Loucy (cell line): ENCODE data around the gene PSORS1C1.

Experiments used
- EZH2phosphoT487 ChIP-seq: fragments of 200-600 bp; IDR thresholded peaks from 2 replicates; pipeline ENCODE4 v1.6.1; 2018; ENCODE audit warnings: antibody characterized with exemption, mild to moderate bottlenecking, moderate library complexity, borderline replicate concordance
- TF ChIP-seq, protein P1 (sequence below): fragments of 200-600 bp; sonication (generic); conservative IDR thresholded peaks from 2 replicates; pipeline ENCODE4 v1.5.1; 2014; ENCODE audit warnings: mild to moderate bottlenecking, antibody characterized with exemption, low read length

DNA sequence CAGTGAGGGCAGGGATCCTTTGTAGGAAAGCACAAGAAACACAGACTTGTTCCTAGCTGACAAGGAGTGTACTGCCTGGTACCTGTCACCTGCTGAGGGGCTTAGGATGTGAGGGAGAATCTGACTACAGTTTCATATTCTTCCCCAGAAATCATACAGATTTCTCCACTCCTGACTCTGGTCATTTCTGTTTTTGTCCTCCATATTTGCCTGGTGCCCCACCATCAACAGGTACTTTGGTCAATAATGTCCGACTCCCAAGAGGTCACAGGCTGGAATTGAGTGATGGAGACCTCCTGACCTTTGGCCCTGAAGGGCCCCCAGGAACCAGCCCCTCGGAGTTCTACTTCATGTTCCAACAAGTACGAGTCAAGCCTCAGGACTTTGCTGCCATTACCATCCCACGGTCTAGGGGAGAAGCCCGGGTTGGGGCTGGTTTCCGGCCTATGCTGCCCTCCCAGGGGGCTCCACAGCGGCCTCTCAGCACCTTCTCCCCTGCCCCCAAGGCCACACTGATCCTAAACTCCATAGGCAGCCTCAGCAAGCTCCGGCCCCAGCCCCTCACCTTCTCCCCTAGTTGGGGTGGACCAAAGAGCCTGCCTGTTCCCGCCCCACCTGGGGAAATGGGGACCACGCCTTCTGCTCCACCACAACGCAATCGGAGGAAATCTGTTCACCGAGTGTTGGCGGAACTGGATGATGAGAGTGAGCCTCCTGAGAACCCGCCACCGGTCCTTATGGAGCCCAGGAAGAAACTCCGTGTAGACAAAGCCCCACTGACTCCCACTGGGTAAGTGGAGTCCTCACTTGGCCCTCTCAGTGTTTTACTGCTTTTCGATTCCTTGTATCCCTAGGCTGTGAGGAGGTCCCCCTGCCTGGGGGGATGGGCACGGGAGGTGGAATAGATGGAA is 46.9 kb downstream of the PSORS1C1 start:
- TF ChIP-seq, protein P1, sequence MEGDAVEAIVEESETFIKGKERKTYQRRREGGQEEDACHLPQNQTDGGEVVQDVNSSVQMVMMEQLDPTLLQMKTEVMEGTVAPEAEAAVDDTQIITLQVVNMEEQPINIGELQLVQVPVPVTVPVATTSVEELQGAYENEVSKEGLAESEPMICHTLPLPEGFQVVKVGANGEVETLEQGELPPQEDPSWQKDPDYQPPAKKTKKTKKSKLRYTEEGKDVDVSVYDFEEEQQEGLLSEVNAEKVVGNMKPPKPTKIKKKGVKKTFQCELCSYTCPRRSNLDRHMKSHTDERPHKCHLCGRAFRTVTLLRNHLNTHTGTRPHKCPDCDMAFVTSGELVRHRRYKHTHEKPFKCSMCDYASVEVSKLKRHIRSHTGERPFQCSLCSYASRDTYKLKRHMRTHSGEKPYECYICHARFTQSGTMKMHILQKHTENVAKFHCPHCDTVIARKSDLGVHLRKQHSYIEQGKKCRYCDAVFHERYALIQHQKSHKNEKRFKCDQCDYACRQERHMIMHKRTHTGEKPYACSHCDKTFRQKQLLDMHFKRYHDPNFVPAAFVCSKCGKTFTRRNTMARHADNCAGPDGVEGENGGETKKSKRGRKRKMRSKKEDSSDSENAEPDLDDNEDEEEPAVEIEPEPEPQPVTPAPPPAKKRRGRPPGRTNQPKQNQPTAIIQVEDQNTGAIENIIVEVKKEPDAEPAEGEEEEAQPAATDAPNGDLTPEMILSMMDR, result no peak
- no peak for TF ChIP-seq EZH2phosphoT487
